ENCODE measurements around the gene ZNF579.

- TF ChIP-seq TOX (CRISPR knock-in tag; IDR thresholded peaks at IDR 0.05; ENCODE audit: borderline replicate concordance) (no peak), CSDC2 (CRISPR knock-in tag; IDR thresholded peaks at IDR 0.05) (no peak), TCF4 (CRISPR knock-in tag; IDR thresholded peaks at IDR 0.05; ENCODE audit: borderline replicate concordance) (no peak)
Observed at GRCh38 chr19:55590617-55591016, 10.0 kb upstream of the ZNF579 start.

All from SK-N-SH treated with all-trans-retinoic acid at 6 μM for 48 hours (cell line).